ENCODE results near the gene BTBD2. TPM values are rescaled to one million over a fixed set of nuclear protein-coding genes. Genes with fewer than 3 reads are reported as not detected.

The BTBD2 gene
- total RNA-seq, 1 experiment from 2014 or later: 110 TPM

DNA sequence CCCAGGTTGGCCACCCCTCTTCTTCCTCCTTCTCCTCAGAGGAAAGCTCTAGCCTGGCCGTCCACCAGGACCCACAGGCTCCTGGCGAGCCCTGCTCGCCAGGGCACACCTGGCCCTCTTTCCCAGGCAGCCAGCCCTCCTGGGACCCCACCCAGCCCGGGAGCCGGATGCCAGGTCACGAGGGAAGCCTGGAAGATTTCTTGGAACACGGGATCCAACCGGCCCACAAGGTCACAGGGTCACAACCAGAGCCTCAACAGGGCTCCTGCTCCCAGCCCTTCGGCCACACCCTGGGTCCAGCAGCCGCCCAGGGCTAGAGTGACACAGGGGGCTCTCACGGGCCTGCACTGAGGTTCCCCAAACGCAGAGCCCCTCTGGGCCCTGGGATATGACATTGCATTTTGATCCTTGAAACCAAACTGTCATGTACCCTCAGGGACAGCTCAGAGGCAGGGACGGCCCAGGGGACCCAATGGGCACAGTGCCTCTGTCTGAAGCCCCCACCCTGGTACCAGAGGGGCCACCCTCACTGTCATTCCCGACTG lies 30.1 kb upstream of the BTBD2 start:
- no peak for DNase-seq
- no peak overlapping the region for H3K56ac ChIP-seq (ENCODE audit: insufficient read length, low read depth, low read length)
- no peak overlapping the region for H2BK5ac ChIP-seq (ENCODE audit: insufficient read length, low read length)
- H3K18ac ChIP-seq (ENCODE audit: insufficient read length, low read depth, low read length): no peak overlapping the region
- H3K4me3 Mint-ChIP-seq: no peak overlapping the region
- H3K27ac ChIP-seq (ENCODE audit: insufficient read length, low read depth, low read length): no peak overlapping the region
- H3K27me3 ChIP-seq (ENCODE audit: insufficient read depth, low read length): no peaks in the 10 kb centered on the region
- no peak overlapping the region for H2BK12ac ChIP-seq (ENCODE audit: insufficient read length, low read depth, low read length)
- H2AK5ac ChIP-seq (ENCODE audit: insufficient read length, low read length): no peak overlapping the region
- no CpG with 5 or more reads among the region's 14 CpGs for WGBS (ENCODE audit: extremely low coverage, insufficient read length, low lambda C conversion rate)
- no peak overlapping the region for H3K9ac ChIP-seq (ENCODE audit: extremely low read depth, insufficient read length, low read length)
- no peak overlapping the region for H2AFZ ChIP-seq (ENCODE audit: low read length)
- H3K27me3 Mint-ChIP-seq (ENCODE audit: low read depth): no peaks in the 10 kb centered on the region
- H3K27ac Mint-ChIP-seq: no peak overlapping the region
- TF ChIP-seq, protein P1, sequence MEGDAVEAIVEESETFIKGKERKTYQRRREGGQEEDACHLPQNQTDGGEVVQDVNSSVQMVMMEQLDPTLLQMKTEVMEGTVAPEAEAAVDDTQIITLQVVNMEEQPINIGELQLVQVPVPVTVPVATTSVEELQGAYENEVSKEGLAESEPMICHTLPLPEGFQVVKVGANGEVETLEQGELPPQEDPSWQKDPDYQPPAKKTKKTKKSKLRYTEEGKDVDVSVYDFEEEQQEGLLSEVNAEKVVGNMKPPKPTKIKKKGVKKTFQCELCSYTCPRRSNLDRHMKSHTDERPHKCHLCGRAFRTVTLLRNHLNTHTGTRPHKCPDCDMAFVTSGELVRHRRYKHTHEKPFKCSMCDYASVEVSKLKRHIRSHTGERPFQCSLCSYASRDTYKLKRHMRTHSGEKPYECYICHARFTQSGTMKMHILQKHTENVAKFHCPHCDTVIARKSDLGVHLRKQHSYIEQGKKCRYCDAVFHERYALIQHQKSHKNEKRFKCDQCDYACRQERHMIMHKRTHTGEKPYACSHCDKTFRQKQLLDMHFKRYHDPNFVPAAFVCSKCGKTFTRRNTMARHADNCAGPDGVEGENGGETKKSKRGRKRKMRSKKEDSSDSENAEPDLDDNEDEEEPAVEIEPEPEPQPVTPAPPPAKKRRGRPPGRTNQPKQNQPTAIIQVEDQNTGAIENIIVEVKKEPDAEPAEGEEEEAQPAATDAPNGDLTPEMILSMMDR (conservative IDR thresholded peaks at IDR 0.05): no peak
- H3K23ac ChIP-seq (ENCODE audit: insufficient read length, low read depth, low read length): no peak overlapping the region
- peaks cover 7% of the 10 kb centered on the region for H3K79me1 ChIP-seq (ENCODE audit: insufficient read depth, low read depth, low read length, poor library complexity, severe bottlenecking)
- H3K4ac ChIP-seq (ENCODE audit: low read depth, low read length): no peak overlapping the region
- no peak overlapping the region for H2BK120ac ChIP-seq (ENCODE audit: low read depth, low read length, poor library complexity, severe bottlenecking)
- no peaks in the 10 kb centered on the region for H3K9me3 ChIP-seq (ENCODE audit: control insufficient read depth, low read depth, low read length)
- no peak overlapping the region for H3K4me2 ChIP-seq (ENCODE audit: insufficient read depth, insufficient read length, low read length)
- no peaks in the 10 kb centered on the region; the same call in 1 of the 2 replicates for H3K4me1 ChIP-seq (ENCODE audit: insufficient read depth, low read length)
- H3K23me2 ChIP-seq (ENCODE audit: insufficient read length, low read depth, low read length, poor library complexity, severe bottlenecking): peaks cover 9% of the 10 kb centered on the region
- no peaks in the 10 kb centered on the region for H3K9me3 Mint-ChIP-seq
- no peak overlapping the region for H4K91ac ChIP-seq (ENCODE audit: insufficient read length, low read depth, low read length)
- H3K14ac ChIP-seq (ENCODE audit: insufficient read depth, low read length): no peak overlapping the region
- H3T11ph ChIP-seq (ENCODE audit: low read length): no peak overlapping the region
- H3K36me3 Mint-ChIP-seq (ENCODE audit: insufficient read depth in 1 of 3, low read depth in 3 of 3): peaks cover 7 to 15% (median 13%) of the 10 kb centered on the region in 3 experiments
- peaks cover 4% of the 10 kb centered on the region for H4K20me1 ChIP-seq (ENCODE audit: control insufficient read depth, insufficient read depth, insufficient read length)
- no peak overlapping the region for H4K8ac ChIP-seq (replicated peaks; ENCODE audit: insufficient read length, low read depth, low read length)
- peaks cover 11% of the 10 kb centered on the region; the same call in 1 of the 2 replicates for H3K79me2 ChIP-seq (ENCODE audit: insufficient read depth, low read length)
- no peak overlapping the region for H4K5ac ChIP-seq (ENCODE audit: insufficient read length, low read depth, low read length)
- H2BK20ac ChIP-seq (ENCODE audit: low read depth, low read length, poor library complexity, severe bottlenecking): no peak overlapping the region
- H3K4me1 Mint-ChIP-seq: peaks cover 12 to 21% of the 10 kb centered on the region in 2 experiments
- H2BK15ac ChIP-seq (ENCODE audit: low read depth, low read length): no peak overlapping the region
